ENCODE data around the gene TMTC4. TPM values are rescaled to one million over a fixed set of nuclear protein-coding genes. Genes with fewer than 3 reads are reported as not detected.

Gene TMTC4
- total RNA-seq, 2 experiments from 2014 or later: 15.7 to 19.8 TPM

DNA sequence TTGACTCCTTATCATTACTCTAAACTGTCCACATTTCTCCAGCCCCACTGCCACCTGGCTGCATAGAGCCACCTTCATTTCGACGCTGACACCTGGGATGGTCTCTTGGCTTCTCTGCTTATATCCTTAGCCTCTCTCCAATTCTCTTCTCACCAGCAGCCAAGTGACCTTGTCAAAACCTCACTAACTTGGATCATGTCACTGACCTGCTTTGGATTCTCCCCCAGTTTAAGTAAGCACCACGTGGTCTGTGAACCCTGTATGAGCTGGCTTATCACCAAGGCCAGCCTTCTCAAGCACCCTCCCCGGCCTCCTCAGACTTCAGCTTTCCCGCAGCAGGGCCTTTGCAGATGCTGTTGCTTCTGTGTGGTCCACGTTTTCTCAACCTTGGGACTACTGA is 73.7 kb downstream of the TMTC4 start:
- POLR2A ChIA-PET: no interaction called here
- H3K79me2 ChIP-seq (ENCODE audit: insufficient read depth, low read depth, low read length): no peaks in the 10 kb centered on the region
- intact Hi-C loops (cut with micrococcal nuclease; ENCODE audit: unreplicated experiment): no loop called here
- no TSS peak for BruUV-seq (replicated peaks)
- DNase-seq (ENCODE audit: low spot score): no peak
- H3K27ac ChIP-seq (ENCODE audit: low read depth, low read length, poor library complexity, severe bottlenecking): no peak overlapping the region
- TF ChIP-seq EZH2phosphoT487 (IDR thresholded peaks at IDR 0.05; ENCODE audit: borderline replicate concordance, low read depth, low read length): no peak
- TF ChIP-seq, protein P1, sequence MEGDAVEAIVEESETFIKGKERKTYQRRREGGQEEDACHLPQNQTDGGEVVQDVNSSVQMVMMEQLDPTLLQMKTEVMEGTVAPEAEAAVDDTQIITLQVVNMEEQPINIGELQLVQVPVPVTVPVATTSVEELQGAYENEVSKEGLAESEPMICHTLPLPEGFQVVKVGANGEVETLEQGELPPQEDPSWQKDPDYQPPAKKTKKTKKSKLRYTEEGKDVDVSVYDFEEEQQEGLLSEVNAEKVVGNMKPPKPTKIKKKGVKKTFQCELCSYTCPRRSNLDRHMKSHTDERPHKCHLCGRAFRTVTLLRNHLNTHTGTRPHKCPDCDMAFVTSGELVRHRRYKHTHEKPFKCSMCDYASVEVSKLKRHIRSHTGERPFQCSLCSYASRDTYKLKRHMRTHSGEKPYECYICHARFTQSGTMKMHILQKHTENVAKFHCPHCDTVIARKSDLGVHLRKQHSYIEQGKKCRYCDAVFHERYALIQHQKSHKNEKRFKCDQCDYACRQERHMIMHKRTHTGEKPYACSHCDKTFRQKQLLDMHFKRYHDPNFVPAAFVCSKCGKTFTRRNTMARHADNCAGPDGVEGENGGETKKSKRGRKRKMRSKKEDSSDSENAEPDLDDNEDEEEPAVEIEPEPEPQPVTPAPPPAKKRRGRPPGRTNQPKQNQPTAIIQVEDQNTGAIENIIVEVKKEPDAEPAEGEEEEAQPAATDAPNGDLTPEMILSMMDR (conservative IDR thresholded peaks at IDR 0.05; ENCODE audit: low read length): no peak
- H3K9me3 ChIP-seq (ENCODE audit: low read length): no peaks in the 10 kb centered on the region
- H2AFZ ChIP-seq (ENCODE audit: low read length): no peak overlapping the region
- H3K9me2 ChIP-seq (ENCODE audit: insufficient read depth, low read length): no peaks in the 10 kb centered on the region
- CTCF ChIA-PET (ENCODE audit: unreplicated experiment): no interaction called here
- H3K4me1 ChIP-seq (ENCODE audit: insufficient read depth, low read length, poor library complexity, severe bottlenecking): no peaks in the 10 kb centered on the region
- no peaks in the 10 kb centered on the region for H4K20me1 ChIP-seq (ENCODE audit: insufficient read depth, low read length)
- no peak overlapping the region for H3K4me3 ChIP-seq (ENCODE audit: low read depth, low read length, poor library complexity, severe bottlenecking)
- no peaks in the 10 kb centered on the region for H3K36me3 ChIP-seq (ENCODE audit: insufficient read depth, low read length)
- H3K4me2 ChIP-seq (ENCODE audit: low read length): no peak overlapping the region

DNA sequence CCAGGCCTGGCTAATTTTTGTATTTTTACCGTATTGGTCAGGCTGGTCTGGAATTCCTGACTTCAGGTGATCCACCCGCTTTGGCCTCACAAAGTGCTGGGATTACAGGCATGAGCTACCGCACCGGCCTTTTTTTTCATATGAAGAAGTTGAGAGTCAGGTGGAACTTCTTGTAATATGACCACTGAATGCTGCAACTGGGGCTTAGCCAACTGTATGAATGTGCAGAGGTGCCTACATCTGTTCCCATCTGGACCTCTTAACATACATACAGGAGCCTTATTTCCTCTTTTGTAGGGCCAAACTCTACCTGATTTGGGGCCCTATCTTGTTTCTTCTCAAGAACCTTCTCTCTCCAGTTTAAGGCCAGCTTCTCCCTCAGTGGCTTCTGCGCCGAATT is 74.1 kb downstream of the TMTC4 start:
- no peak overlapping the region for H3K27ac ChIP-seq (ENCODE audit: low read depth, low read length, poor library complexity, severe bottlenecking)

DNA sequence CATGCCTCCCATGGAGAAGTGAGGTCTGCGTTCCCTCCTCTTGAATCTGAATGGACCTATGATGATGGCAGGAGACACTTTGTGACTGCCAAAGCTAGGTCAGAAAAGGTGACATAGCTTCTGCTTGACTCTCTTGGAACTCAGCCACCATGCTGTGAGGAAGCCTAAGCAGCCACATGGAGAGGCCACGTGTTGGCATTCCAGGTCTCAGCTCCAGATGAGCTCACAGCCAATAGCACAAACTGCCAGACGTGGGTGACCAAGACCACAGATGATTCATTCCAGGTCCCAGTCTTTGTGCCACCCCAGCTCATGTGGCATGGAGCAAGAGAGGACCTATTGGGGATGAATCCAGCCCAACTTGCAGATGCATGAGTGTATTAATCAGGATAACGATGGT is 77.3 kb downstream of the TMTC4 start:
- BruUV-seq (replicated peaks): no TSS peak
- TF ChIP-seq, protein P1 (conservative IDR thresholded peaks at IDR 0.05; ENCODE audit: low read length): no peak
- TF ChIP-seq EZH2phosphoT487 (IDR thresholded peaks at IDR 0.05; ENCODE audit: borderline replicate concordance, low read depth, low read length): no peak
- no peak overlapping the region for H3K4me2 ChIP-seq (ENCODE audit: low read length)
- ChIA-PET POLR2A (no interaction called here), CTCF (ENCODE audit: unreplicated experiment) (no interaction called here)
- H3K27ac ChIP-seq (ENCODE audit: low read depth, low read length, poor library complexity, severe bottlenecking): no peak overlapping the region
- H3K9me3 ChIP-seq (ENCODE audit: low read length): no peaks in the 10 kb centered on the region
- H3K4me1 ChIP-seq (ENCODE audit: insufficient read depth, low read length, poor library complexity, severe bottlenecking): no peaks in the 10 kb centered on the region
- H3K79me2 ChIP-seq (ENCODE audit: insufficient read depth, low read depth, low read length): no peaks in the 10 kb centered on the region
- DNase-seq (ENCODE audit: low spot score): no peak
- H2AFZ ChIP-seq (ENCODE audit: low read length): no peak overlapping the region
- H3K4me3 ChIP-seq (ENCODE audit: low read depth, low read length, poor library complexity, severe bottlenecking): no peak overlapping the region
- intact Hi-C loops (cut with micrococcal nuclease; ENCODE audit: unreplicated experiment): no loop called here
- H4K20me1 ChIP-seq (ENCODE audit: insufficient read depth, low read length): no peaks in the 10 kb centered on the region
- no peaks in the 10 kb centered on the region for H3K9me2 ChIP-seq (ENCODE audit: insufficient read depth, low read length)
- H3K36me3 ChIP-seq (ENCODE audit: insufficient read depth, low read length): no peaks in the 10 kb centered on the region

More for the DNA sequence above, 74.1 kb downstream of the TMTC4 start:
- ChIA-PET POLR2A (no interaction called here), CTCF (ENCODE audit: unreplicated experiment) (no interaction called here)
- Histone ChIP-seq H2AFZ (ENCODE audit: low read length) (no peak overlapping the region), H4K20me1 (ENCODE audit: insufficient read depth, low read length) (no peaks in the 10 kb centered on the region), H3K9me2 (ENCODE audit: insufficient read depth, low read length) (no peaks in the 10 kb centered on the region), H3K4me2 (ENCODE audit: low read length) (no peak overlapping the region), H3K4me3 (ENCODE audit: low read depth, low read length, poor library complexity, severe bottlenecking) (no peak overlapping the region), H3K9me3 (ENCODE audit: low read length) (no peaks in the 10 kb centered on the region), H3K4me1 (ENCODE audit: insufficient read depth, low read length, poor library complexity, severe bottlenecking) (no peaks in the 10 kb centered on the region), H3K36me3 (ENCODE audit: insufficient read depth, low read length) (no peaks in the 10 kb centered on the region), H3K79me2 (ENCODE audit: insufficient read depth, low read depth, low read length) (no peaks in the 10 kb centered on the region)
- no TSS peak for BruUV-seq (replicated peaks)
- DNase-seq (ENCODE audit: low spot score): no peak
- intact Hi-C loops (cut with micrococcal nuclease; ENCODE audit: unreplicated experiment): no loop called here
- TF ChIP-seq, protein P1 (conservative IDR thresholded peaks at IDR 0.05; ENCODE audit: low read length): no peak
- no peak for TF ChIP-seq EZH2phosphoT487 (IDR thresholded peaks at IDR 0.05; ENCODE audit: borderline replicate concordance, low read depth, low read length)
